H9 (cell line): ENCODE measurements around the gene IFIT5. TPM values are rescaled to one million over a fixed set of nuclear protein-coding genes. Genes with fewer than 3 reads are reported as not detected.

ENCODE experiments used
- DNase-seq: peaks from one replicate; pipeline ENCODE4 v3.0.0-alpha.2; 2017
- H2AFZ ChIP-seq: one replicate; pipeline ENCODE4 v1.6.1; 2013; ENCODE audit warnings: mild to moderate bottlenecking, low read length, control low read depth, moderate library complexity
- H2AK5ac ChIP-seq: 2 replicates; pipeline ENCODE4 v1.6.1; 2013; ENCODE audit warnings: low read length, control low read depth, mixed read lengths; ENCODE audit not compliant: insufficient read length
- H2BK120ac ChIP-seq: one replicate; pipeline ENCODE4 v1.6.1; 2013; ENCODE audit warnings: low read depth, mild to moderate bottlenecking, low read length, control low read depth, inconsistent platforms; ENCODE audit not compliant: poor library complexity, severe bottlenecking
- H2BK12ac ChIP-seq: 2 replicates; pipeline ENCODE4 v1.6.1; 2013; ENCODE audit warnings: low read length, control low read depth, mixed read lengths, low read depth; ENCODE audit not compliant: insufficient read length
- H2BK15ac ChIP-seq: 2 replicates; pipeline ENCODE4 v1.6.1; 2013; ENCODE audit warnings: low read depth, low read length, control low read depth
- H2BK20ac ChIP-seq: one replicate; pipeline ENCODE4 v1.6.1; 2013; ENCODE audit warnings: low read depth, mild to moderate bottlenecking, low read length, control low read depth, inconsistent platforms; ENCODE audit not compliant: poor library complexity, severe bottlenecking
- H2BK5ac ChIP-seq: 2 replicates; pipeline ENCODE4 v1.6.1; 2013; ENCODE audit warnings: low read length, control low read depth, mixed read lengths; ENCODE audit not compliant: insufficient read length
- H3K14ac ChIP-seq: 2 replicates; pipeline ENCODE4 v1.6.1; 2013; ENCODE audit warnings: low read length, control low read depth; ENCODE audit not compliant: insufficient read depth
- H3K18ac ChIP-seq: 2 replicates; pipeline ENCODE4 v1.6.1; 2013; ENCODE audit warnings: low read depth, mild to moderate bottlenecking, mixed read lengths, low read length, control low read depth; ENCODE audit not compliant: insufficient read length
- H3K23ac ChIP-seq: 2 replicates; pipeline ENCODE4 v1.6.1; 2013; ENCODE audit warnings: low read length, control low read depth, mixed read lengths, low read depth; ENCODE audit not compliant: insufficient read length
- H3K23me2 ChIP-seq: 2 replicates; pipeline ENCODE4 v1.6.1; 2013; ENCODE audit warnings: low read depth, mild to moderate bottlenecking, mixed read lengths, low read length, control low read depth; ENCODE audit not compliant: insufficient read length, poor library complexity, severe bottlenecking
- H3K27ac ChIP-seq: 2 replicates; pipeline ENCODE4 v1.5.1; 2013; ENCODE audit warnings: low read length, control low read depth, mixed read lengths, low read depth; ENCODE audit not compliant: insufficient read length
- H3K27me3 ChIP-seq: 2 replicates; pipeline ENCODE4 v1.6.1; 2013; ENCODE audit warnings: low read length, control low read depth, inconsistent platforms; ENCODE audit not compliant: insufficient read depth
- H3K4ac ChIP-seq: 2 replicates; pipeline ENCODE4 v1.6.1; 2013; ENCODE audit warnings: low read depth, mild to moderate bottlenecking, control low read depth, inconsistent platforms, low read length, moderate library complexity
- H3K4me1 ChIP-seq: 2 replicates; pipeline ENCODE4 v1.6.1; 2013; ENCODE audit warnings: low read length, control low read depth, inconsistent platforms; ENCODE audit not compliant: insufficient read depth
- H3K4me2 ChIP-seq: 2 replicates; pipeline ENCODE4 v1.6.1; 2013; ENCODE audit warnings: low read length, control low read depth, mixed read lengths; ENCODE audit not compliant: insufficient read length, insufficient read depth
- H3K56ac ChIP-seq: 2 replicates; pipeline ENCODE4 v1.6.1; 2013; ENCODE audit warnings: low read depth, mild to moderate bottlenecking, mixed read lengths, low read length, control low read depth; ENCODE audit not compliant: insufficient read length
- H3K79me1 ChIP-seq: 2 replicates; pipeline ENCODE4 v1.6.1; 2013; ENCODE audit warnings: low read depth, mild to moderate bottlenecking, moderate library complexity, low read length, control low read depth, inconsistent platforms; ENCODE audit not compliant: insufficient read depth, poor library complexity, severe bottlenecking
- H3K79me2 ChIP-seq: 2 replicates; pipeline ENCODE4 v1.6.1; 2013; ENCODE audit warnings: low read length, control low read depth, inconsistent platforms; ENCODE audit not compliant: insufficient read depth
- H3K9ac ChIP-seq: 2 replicates; pipeline ENCODE4 v1.6.1; 2013; ENCODE audit warnings: low read length, control low read depth, mixed read lengths; ENCODE audit not compliant: insufficient read length; ENCODE audit errors: extremely low read depth
- H3K9me3 ChIP-seq: one replicate; pipeline ENCODE4 v1.6.1; 2013; ENCODE audit warnings: low read depth, low read length, inconsistent platforms; ENCODE audit not compliant: control insufficient read depth
- H3T11ph ChIP-seq: one replicate; pipeline ENCODE4 v1.6.1; 2013; ENCODE audit warnings: mild to moderate bottlenecking, low read length, control low read depth, inconsistent platforms
- H4K20me1 ChIP-seq: one replicate; pipeline ENCODE4 v1.6.1; 2013; ENCODE audit not compliant: control insufficient read depth, insufficient read length, insufficient read depth
- H4K5ac ChIP-seq: 2 replicates; pipeline ENCODE4 v1.6.1; 2013; ENCODE audit warnings: low read depth, mild to moderate bottlenecking, mixed read lengths, low read length, control low read depth; ENCODE audit not compliant: insufficient read length
- H4K8ac ChIP-seq: replicated peaks from 2 replicates; pipeline ENCODE4 v1.6.1; 2013; ENCODE audit warnings: low read length, control low read depth, mixed read lengths, low read depth; ENCODE audit not compliant: insufficient read length
- H4K91ac ChIP-seq: 2 replicates; pipeline ENCODE4 v1.6.1; 2013; ENCODE audit warnings: low read depth, mild to moderate bottlenecking, moderate library complexity, mixed read lengths, low read length, control low read depth; ENCODE audit not compliant: insufficient read length
- H3K27ac Mint-ChIP-seq, 3 experiments: 2 replicates in 2 of 3; 3 replicates in 1 of 3; pipeline ENCODE4 v1.8.0; 2020 to 2021; ENCODE audit warnings: mixed read lengths in 3 of 3, mild to moderate bottlenecking in 1 of 3, moderate library complexity in 1 of 3
- H3K27me3 Mint-ChIP-seq: 2 replicates; pipeline ENCODE4 v1.8.0; 2021; ENCODE audit warnings: low read depth, mild to moderate bottlenecking, moderate library complexity, mixed read lengths
- H3K36me3 Mint-ChIP-seq, 3 experiments: 2 replicates in 2 of 3; 3 replicates in 1 of 3; pipeline ENCODE4 v1.8.0; 2020 to 2021; ENCODE audit warnings: low read depth in 3 of 3, mixed read lengths in 3 of 3; ENCODE audit not compliant: insufficient read depth in 1 of 3
- H3K4me1 Mint-ChIP-seq, 2 experiments: 2 replicates each; pipeline ENCODE4 v1.8.0; 2020; ENCODE audit warnings: mixed read lengths in 2 of 2
- H3K4me3 Mint-ChIP-seq, 2 experiments: 2 replicates in 1 of 2; 3 replicates in 1 of 2; pipeline ENCODE4 v1.8.0; 2020 to 2021; ENCODE audit warnings: mild to moderate bottlenecking in 2 of 2, mixed read lengths in 2 of 2, moderate library complexity in 1 of 2
- H3K9me3 Mint-ChIP-seq, 2 experiments: 2 replicates in 1 of 2; 3 replicates in 1 of 2; pipeline ENCODE4 v1.8.0; 2020; ENCODE audit warnings: mild to moderate bottlenecking in 2 of 2, mixed read lengths in 2 of 2, moderate library complexity in 1 of 2
- CTCF ChIP-seq: fragments of 200-600 bp; sonication (generic); conservative IDR thresholded peaks from 3 replicates; pipeline ENCODE4 v1.8.0; 2021; ENCODE audit warnings: antibody characterized with exemption, mild to moderate bottlenecking
- WGBS: extraction: QIAGEN DNeasy Blood & Tissue Kit; methylation state at CpG from one replicate; pipeline ENCODE4 v1.1.7; 2013; ENCODE audit warnings: missing lambda C conversion rate, low lambda C conversion rate, mixed read lengths; ENCODE audit not compliant: insufficient read length; ENCODE audit errors: extremely low coverage; 5-methylcytosine and 5-hydroxymethylcytosine counted together
- total RNA-seq: library from RNA; stranded (reverse); gene quantifications from 2 replicates; pipeline ENCODE4 v1.2.1, GENCODE V29; 2021

Gene IFIT5
- total RNA-seq, 1 experiment from 2014 or later: 2.3 TPM

GRCh38 chr10:89426230-89426868 is 12.0 kb downstream of the IFIT5 start:
- H3K4ac ChIP-seq: no peak overlapping the region
- H3K18ac ChIP-seq: no peak overlapping the region
- Mint-ChIP-seq H3K27ac (peak overlapping the region in 1 of 3 experiments; percentile 73; a peak in 2 of 7 replicates), H3K4me1 (peaks cover 32 to 35% of the 10 kb centered on the region in 2 experiments), H3K27me3 (no peaks in the 10 kb centered on the region), H3K36me3 (no peaks in the 10 kb centered on the region), H3K4me3 (no peak overlapping the region), H3K9me3 (no peaks in the 10 kb centered on the region)
- no peak overlapping the region for H4K91ac ChIP-seq
- no peaks in the 10 kb centered on the region for H3K23me2 ChIP-seq
- no peak overlapping the region for H2BK15ac ChIP-seq
- no peak overlapping the region for H4K8ac ChIP-seq
- H2BK120ac ChIP-seq: no peak overlapping the region
- no peaks in the 10 kb centered on the region for H3K4me1 ChIP-seq
- no peak overlapping the region for H2BK12ac ChIP-seq
- no peak overlapping the region for H3K4me2 ChIP-seq
- H3K27me3 ChIP-seq: no peaks in the 10 kb centered on the region
- H3K23ac ChIP-seq: no peak overlapping the region
- no peak overlapping the region for H2BK5ac ChIP-seq
- no peak overlapping the region for H2AK5ac ChIP-seq
- H3T11ph ChIP-seq: no peak overlapping the region
- no peaks in the 10 kb centered on the region for H3K79me2 ChIP-seq
- H2BK20ac ChIP-seq: no peak overlapping the region
- H3K9ac ChIP-seq: no peak overlapping the region
- no peak overlapping the region for H4K5ac ChIP-seq
- no CpG with 5 or more reads among the region's 5 CpGs for WGBS
- H3K27ac ChIP-seq: no peak overlapping the region
- H3K79me1 ChIP-seq: no peaks in the 10 kb centered on the region
- H3K14ac ChIP-seq: no peak overlapping the region
- TF ChIP-seq CTCF: peak; percentile 89
- no peaks in the 10 kb centered on the region for H4K20me1 ChIP-seq
- no peak overlapping the region for H3K56ac ChIP-seq
- H3K9me3 ChIP-seq: no peaks in the 10 kb centered on the region
- no peak overlapping the region for H2AFZ ChIP-seq
- DNase-seq: no peak
